D721Med (cell line): ENCODE data around the gene PROCA1.
"Not testable (repeated sequence)": the region's sequence is repeated elsewhere in the genome, so short reads cannot be mapped to it uniquely, and the experiment has no call there.

ENCODE experiments used
- DNase-seq: peaks from one replicate; pipeline ENCODE4 v3.0.0; 2011; ENCODE audit warnings: low spot score; ENCODE audit not compliant: insufficient read length
- FAIRE-seq: peaks from 2 replicates; lab custom pipeline; 2011; peaks lifted over from hg19 to GRCh38; lab: Jason Lieb, UNC
- TF ChIP-seq, protein P1 (sequence below): IDR thresholded peaks from 2 replicates; pipeline ENCODE4 v1.5.1; 2012; ENCODE audit warnings: mild to moderate bottlenecking, control low read depth; ENCODE audit not compliant: insufficient read depth; ENCODE audit errors: missing control alignments

Gene PROCA1

DNA sequence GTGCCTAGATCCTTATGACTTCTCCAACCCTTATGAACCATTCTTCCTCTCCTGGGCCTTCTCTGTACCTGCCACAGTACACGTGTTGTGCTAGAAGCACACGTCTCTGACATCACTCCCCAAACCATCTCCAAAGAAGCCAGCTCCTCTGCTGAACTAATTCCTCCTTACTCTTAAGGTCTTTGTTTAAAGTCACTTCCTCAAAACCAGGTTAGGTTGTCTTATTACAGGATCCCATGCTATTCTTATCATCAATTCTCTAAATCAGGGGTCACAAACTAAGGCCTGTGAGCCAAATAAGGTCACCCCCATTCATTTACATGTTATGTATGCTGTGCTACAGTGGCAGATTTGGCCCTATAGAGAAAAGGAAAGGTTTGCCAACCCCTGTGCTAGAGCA, 45.7 kb downstream of the PROCA1 start:
- no peak for FAIRE-seq
- TF ChIP-seq, protein P1, sequence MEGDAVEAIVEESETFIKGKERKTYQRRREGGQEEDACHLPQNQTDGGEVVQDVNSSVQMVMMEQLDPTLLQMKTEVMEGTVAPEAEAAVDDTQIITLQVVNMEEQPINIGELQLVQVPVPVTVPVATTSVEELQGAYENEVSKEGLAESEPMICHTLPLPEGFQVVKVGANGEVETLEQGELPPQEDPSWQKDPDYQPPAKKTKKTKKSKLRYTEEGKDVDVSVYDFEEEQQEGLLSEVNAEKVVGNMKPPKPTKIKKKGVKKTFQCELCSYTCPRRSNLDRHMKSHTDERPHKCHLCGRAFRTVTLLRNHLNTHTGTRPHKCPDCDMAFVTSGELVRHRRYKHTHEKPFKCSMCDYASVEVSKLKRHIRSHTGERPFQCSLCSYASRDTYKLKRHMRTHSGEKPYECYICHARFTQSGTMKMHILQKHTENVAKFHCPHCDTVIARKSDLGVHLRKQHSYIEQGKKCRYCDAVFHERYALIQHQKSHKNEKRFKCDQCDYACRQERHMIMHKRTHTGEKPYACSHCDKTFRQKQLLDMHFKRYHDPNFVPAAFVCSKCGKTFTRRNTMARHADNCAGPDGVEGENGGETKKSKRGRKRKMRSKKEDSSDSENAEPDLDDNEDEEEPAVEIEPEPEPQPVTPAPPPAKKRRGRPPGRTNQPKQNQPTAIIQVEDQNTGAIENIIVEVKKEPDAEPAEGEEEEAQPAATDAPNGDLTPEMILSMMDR: no peak
- no peak for DNase-seq

DNA sequence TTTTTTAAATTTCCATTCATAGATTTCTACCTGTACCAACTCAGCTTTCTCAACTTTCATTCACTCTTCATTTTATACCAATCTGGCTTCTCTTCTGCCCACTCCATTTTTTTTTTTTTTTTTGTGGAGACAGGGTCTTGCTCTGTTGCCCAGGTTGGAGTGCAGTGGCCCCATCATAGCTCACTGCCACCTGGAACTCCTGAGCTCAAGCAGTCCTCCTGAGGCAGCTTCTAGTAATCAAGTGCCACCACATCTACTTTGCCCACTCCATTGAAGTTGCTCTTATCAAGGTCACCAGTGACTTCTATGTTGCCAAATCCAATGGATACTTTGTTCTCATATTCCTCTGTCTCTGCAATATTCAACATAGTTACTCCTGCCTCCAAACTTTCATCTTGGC, 48.0 kb downstream of the PROCA1 start:
- DNase-seq (no peak), FAIRE-seq (no peak)
- TF ChIP-seq, protein P1: no peak

DNA sequence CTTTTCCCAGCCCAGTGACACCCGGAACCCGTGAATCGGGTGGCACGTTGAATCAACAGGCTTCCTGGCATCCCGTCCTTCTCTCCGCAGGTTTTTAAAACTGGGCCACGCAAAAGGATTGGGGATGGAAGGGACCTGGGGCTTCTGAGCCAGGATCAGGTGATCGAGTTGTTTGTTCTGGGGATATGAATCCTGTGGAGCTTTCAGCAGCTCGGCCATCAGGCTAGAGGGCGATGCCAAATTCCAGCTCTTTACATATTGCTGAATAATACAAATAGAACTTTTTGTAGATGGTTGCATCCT, 49.2 kb downstream of the PROCA1 start:
- FAIRE-seq (no peak), DNase-seq (no peak)
- TF ChIP-seq, protein P1: no peak

DNA sequence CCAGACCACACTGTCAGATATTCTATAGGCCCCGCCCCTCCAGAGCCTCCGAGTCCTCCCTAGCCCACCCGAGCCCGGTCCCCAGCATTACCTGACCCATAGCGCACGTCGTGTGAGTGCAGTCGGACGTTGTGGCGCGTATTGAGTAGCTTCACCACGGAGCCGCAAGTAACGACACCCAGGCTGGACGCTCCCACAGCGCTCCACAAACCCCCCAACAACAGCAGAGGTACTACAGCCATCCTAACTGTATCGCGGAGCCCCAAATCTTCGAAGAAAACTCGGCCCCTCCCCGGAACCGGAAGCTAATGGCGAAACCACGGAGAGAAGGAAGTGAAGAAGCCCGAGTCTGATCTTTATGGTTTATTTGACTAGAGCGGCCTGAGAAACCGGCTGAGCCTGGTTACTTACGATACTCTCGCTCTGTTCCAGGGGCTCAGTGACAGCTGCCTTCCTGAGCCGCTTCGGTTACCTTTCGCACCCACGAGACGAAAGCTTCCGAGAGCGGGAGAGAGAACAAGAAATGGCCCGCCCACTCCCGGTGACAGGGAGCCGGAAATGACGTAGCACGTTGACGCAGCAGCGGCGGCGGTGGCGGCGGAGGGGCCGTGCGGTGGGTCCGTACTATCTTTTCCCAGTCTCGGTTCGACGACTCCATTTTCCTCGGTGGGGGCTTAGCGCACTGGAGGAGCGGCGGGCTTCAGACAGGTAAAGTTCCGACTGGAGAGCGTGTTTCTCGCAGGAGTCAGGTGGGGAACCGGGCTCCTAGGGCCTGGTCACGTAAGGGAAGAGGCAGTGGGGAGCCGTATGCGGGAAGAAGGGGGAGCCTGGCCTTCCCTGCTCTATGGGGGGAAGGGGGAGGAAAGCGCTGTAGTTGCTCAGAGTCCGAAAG, 49.8 kb downstream of the PROCA1 start, which contains the start of the genes SDF2 and SUPT6H:
TSS of gene SDF2 (minus strand) at position 272 of the 892 bp plus-strand sequence. CDS start at position 242, 30 bp downstream.
TSS of gene SUPT6H (plus strand) at position 571 of the 892 bp plus-strand sequence. CDS start 11,197 bp downstream, outside the sequence.
- DNase-seq: peak; percentile 81
- TF ChIP-seq, protein P1: no peak
- no peak for FAIRE-seq

DNA sequence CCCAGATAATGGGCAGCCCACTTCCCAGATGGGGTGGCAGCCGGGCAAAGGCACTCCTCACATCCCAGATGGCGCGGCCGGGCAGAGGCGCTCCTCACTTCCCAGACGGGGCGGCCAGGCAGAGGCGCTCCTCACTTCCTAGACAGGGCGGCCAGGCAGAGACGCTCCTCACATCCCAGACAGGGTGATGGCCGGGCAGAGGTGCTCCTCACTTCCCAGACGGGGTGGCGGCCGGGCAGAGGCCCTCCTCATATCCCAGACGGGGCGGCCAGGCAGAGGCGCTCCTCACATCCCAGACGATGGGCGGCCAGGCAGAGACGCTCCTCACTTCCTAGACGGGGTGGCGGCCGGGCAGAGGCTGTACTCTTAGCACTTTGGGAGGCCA, 52.2 kb downstream of the PROCA1 start:
- not testable (repeated sequence) for DNase-seq, FAIRE-seq

DNA sequence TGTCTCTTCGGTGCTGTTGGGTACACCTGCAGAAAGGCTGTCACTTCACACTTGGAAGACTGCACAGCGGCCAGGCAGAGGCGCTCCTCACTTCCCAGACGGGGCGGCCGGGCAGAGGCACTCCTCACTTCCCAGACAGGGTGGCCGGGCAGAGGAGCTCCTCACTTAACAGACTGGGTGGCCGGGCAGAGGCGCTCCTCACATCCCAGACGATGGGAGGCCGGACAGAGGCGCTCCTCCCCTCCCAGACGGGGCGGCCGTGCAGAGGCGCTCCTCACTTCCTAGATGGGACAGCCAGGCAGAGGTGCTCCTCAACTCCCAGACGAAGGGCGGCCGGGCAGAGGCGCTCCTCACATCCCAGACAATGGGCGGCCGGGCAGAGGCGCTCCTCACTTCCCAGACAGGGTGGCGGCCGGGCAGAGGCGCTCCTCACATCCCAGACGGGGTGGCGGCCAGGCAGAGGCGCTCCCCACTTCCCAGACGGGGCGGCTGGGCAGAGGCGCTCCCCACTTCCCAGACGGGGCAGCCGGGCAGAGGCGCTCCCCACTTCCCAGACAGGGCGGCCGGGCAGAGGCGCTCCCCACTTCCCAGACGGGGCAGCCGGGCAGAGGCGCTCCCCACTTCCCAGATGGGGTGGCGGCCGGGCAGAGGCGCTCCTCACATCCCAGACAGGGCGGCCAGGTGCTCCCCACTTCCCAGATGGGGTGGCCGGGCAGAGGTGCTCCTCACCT, 52.8 kb downstream of the PROCA1 start:
- FAIRE-seq, DNase-seq: not testable (repeated sequence)

DNA sequence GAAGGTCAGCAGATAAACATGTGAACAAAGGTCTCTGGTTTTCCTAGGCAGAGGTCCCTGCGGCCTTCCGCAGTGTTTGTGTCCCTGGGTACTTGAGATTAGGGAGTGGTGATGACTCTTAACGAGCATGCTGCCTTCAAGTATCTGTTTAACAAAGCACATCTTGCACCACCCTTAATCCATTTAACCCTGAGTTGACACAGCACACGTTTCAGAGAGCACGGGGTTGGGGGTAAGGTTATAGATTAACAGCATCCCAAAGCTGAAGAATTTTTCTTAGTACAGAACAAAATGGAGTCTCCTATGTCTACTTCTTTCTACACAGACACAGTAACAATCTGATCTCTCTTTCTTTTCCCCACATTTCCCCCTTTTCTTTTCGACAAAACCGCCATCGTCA, 53.3 kb downstream of the PROCA1 start:
- DNase-seq, FAIRE-seq: not testable (repeated sequence)

DNA sequence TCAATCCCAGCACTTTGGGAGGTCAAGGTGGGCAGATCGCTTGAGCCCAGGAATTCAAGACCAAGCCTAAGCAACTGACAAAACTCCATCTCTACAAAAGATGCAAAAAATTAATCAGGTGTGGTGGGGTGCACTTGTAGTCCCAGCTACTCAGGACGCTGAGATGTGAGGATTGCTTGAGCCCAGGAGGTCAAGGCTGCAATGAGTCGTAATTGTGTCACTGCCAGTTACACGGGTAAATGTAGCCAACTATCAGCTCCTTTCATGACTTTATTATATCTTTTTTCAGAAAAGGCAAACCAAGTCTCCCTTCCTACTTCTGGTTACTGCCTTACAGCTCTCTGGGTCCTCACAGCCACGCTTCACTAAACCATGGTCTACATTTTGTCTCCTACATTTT, 53.9 kb downstream of the PROCA1 start:
- TF ChIP-seq, protein P1: no peak
- FAIRE-seq (no peak), DNase-seq (no peak)
